ENCODE measurements around the gene FOXL3. TPM values are rescaled to one million over a fixed set of nuclear protein-coding genes. Genes with fewer than 3 reads are reported as not detected.

The FOXL3 gene
- total RNA-seq, 6 experiments from 2014 or later, result not detected

DNA sequence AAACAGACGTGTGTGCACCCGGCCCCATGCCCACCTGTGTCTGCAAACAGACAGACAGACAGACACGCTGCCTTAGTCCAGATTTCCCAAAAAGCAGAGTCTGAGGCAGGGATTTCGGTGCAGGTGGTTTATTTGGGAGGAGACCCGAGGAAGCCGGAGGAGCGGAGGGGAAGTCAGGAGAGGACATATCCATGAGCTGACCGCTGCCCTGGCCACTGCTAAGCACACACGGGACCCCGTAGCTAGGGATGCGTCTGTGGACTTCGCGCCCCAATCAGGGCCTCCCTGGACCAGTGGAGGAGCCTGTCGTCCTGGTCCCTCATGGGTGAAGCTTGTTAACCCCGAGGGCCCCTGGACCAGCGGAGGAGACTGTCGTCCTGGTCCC lies 47.6 kb downstream of the FOXL3 start:
- intact Hi-C loops (cut with DNase I), result no loop called here
- ATAC-seq (no peak), DNase-seq (no peak)
- Histone ChIP-seq H3K4me3 (no peak overlapping the region), H3K4me1 (peaks cover 0 to 18% (median 6%) of the 10 kb centered on the region in 4 donors), H3K27me3 (no peaks in the 10 kb centered on the region), H3K9me3 (no peaks in the 10 kb centered on the region), H3K36me3 (no peaks in the 10 kb centered on the region), H3K27ac (no peak overlapping the region)
- TF ChIP-seq, protein P1, sequence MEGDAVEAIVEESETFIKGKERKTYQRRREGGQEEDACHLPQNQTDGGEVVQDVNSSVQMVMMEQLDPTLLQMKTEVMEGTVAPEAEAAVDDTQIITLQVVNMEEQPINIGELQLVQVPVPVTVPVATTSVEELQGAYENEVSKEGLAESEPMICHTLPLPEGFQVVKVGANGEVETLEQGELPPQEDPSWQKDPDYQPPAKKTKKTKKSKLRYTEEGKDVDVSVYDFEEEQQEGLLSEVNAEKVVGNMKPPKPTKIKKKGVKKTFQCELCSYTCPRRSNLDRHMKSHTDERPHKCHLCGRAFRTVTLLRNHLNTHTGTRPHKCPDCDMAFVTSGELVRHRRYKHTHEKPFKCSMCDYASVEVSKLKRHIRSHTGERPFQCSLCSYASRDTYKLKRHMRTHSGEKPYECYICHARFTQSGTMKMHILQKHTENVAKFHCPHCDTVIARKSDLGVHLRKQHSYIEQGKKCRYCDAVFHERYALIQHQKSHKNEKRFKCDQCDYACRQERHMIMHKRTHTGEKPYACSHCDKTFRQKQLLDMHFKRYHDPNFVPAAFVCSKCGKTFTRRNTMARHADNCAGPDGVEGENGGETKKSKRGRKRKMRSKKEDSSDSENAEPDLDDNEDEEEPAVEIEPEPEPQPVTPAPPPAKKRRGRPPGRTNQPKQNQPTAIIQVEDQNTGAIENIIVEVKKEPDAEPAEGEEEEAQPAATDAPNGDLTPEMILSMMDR (IDR thresholded peaks at IDR 0.05), result no peak
- no peak for TF ChIP-seq POLR2A (IDR thresholded peaks at IDR 0.05)
- WGBS (ENCODE audit: insufficient coverage, low coverage, low lambda C conversion rate, missing lambda C conversion rate), result 96% methylated on average over 5 of the region's 17 CpGs

DNA sequence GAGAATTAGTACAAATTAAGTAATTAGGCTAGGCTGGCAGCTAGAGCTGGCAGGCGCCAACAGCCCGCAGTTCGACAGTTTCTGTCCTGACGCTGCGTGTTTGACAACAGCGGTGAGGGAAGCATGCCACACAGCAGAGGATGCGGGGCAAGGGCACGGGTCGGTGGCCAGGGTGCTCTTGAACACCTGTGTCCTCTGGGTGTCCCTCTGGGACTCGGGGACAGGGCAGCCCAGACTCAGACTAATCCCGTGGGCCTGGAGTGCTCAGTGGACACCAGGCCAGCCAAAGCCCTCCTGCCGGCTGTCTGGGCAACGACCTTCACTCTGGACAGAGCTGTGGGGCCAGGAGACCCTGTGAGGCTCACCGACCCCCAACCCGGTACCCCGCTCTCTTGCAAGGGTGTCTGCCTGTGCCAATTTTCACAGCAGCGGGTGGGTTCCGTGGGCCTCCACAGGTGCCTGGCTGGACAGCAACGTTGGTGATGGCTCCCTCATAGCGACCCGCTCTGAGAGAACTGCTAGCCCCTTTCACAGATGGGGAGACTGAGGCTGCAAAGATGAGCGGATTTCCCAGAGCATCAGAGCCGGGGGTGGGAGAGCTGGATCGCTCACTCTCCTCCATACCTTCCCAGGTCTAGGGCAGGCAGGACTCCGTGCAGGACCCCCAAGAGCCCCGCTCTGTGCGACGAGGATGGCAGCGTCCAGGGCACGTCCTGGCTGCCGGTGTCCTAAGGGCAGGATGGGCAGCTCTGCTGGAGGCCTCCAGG lies 48.5 kb downstream of the FOXL3 start:
- DNase-seq (no peak), ATAC-seq (no peak)
- H3K27me3 ChIP-seq, result no peaks in the 10 kb centered on the region
- H3K4me1 ChIP-seq, result peaks cover 0 to 14% (median 5%) of the 10 kb centered on the region in 4 donors
- WGBS (ENCODE audit: insufficient coverage, low coverage, low lambda C conversion rate, missing lambda C conversion rate), result 91% methylated on average over 14 of the region's 31 CpGs
- intact Hi-C loops (cut with DNase I), result no loop called here
- H3K9me3 ChIP-seq, result no peaks in the 10 kb centered on the region
- no peak for TF ChIP-seq POLR2A (IDR thresholded peaks at IDR 0.05)
- TF ChIP-seq, protein P1 (IDR thresholded peaks at IDR 0.05), result no peak
- H3K36me3 ChIP-seq, result no peaks in the 10 kb centered on the region
- no peak overlapping the region for H3K27ac ChIP-seq
- H3K4me3 ChIP-seq, result no peak overlapping the region

DNA sequence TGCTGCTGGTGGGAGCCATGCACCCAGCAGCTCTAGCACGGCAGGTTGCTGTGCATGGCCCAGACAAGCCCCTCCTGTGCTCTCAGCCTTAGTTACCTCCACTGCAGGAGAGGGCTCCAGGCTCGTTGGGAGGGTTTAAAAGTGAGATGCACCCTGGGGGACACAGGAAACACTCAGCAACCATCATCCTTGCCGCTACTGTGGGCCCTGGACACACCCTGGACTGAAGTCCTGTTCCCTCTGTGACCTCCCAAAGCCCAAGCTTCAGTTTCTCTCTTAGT lies 49.0 kb downstream of the FOXL3 start:
- no peak overlapping the region for H3K4me3 ChIP-seq
- no peak overlapping the region for H3K27ac ChIP-seq
- no peaks in the 10 kb centered on the region for H3K9me3 ChIP-seq
- H3K27me3 ChIP-seq, result no peaks in the 10 kb centered on the region
- intact Hi-C loops (cut with DNase I), result no loop called here
- H3K4me1 ChIP-seq, result peaks cover 0 to 14% (median 5%) of the 10 kb centered on the region in 4 donors
- ATAC-seq (no peak), DNase-seq (no peak)
- no peak for TF ChIP-seq POLR2A (IDR thresholded peaks at IDR 0.05)
- TF ChIP-seq, protein P1 (IDR thresholded peaks at IDR 0.05), result no peak
- no CpG with 5 or more reads among the region's 3 CpGs for WGBS (ENCODE audit: insufficient coverage, low coverage, low lambda C conversion rate, missing lambda C conversion rate)
- H3K36me3 ChIP-seq, result no peaks in the 10 kb centered on the region

DNA sequence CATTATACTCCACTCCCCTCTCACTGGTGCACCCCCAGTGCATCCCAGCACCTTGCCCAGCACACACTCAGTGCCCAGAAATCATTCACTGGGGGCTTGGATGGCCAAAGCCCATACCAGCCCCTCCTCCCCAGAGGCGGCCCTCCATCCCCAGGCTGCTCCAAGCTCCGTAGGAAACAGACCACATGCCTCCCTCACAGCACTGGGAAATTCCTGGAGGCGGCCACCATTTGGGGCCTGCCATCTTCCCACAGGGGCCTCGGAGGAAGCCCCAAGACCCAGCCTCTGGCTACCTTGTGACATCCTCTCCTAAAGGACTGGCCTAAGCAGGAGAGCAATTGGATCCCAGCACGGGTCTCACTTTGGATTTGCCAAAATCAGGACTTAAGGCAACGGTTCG lies 49.7 kb downstream of the FOXL3 start:
- no peaks in the 10 kb centered on the region for H3K27me3 ChIP-seq
- H3K9me3 ChIP-seq, result no peaks in the 10 kb centered on the region
- ATAC-seq (no peak), DNase-seq (no peak)
- peaks cover 0 to 14% (median 5%) of the 10 kb centered on the region in 4 donors for H3K4me1 ChIP-seq
- intact Hi-C loops (cut with DNase I), result no loop called here
- no peaks in the 10 kb centered on the region for H3K36me3 ChIP-seq
- WGBS (ENCODE audit: insufficient coverage, low coverage, low lambda C conversion rate, missing lambda C conversion rate), result 84% methylated on average over 5 of the region's 7 CpGs
- TF ChIP-seq POLR2A (IDR thresholded peaks at IDR 0.05), result no peak
- TF ChIP-seq, protein P1 (IDR thresholded peaks at IDR 0.05), result no peak
- no peak overlapping the region for H3K4me3 ChIP-seq
- no peak overlapping the region for H3K27ac ChIP-seq

Measured in right lobe of liver (tissue), 6 donors.